Left lung (tissue), 10 donors: Measurements from ENCODE around the gene OR2V2. TPM values are rescaled to one million over a fixed set of nuclear protein-coding genes. Genes with fewer than 3 reads are reported as not detected.
"Not testable (repeated sequence)": the region's sequence is repeated elsewhere in the genome, so short reads cannot be mapped to it uniquely, and the experiment has no call there.

Experiments used
- ATAC-seq: fragments of 200-7000 bp; cut with Tn5 transposase; one replicate; pipeline ENCODE4 v1.9.1; 2020; ENCODE audit warnings: moderate library complexity
- DNase-seq, 4 donors: peaks; one replicate each; pipeline ENCODE4 v3.0.0-alpha.2; 2013 to 2020
- H3K27ac ChIP-seq, 2 donors: fragments of 200-600 bp; sonication (generic) in 1 of 2; one replicate each; pipeline versions ENCODE4 v1.5.0 to v1.8.0; 2020 to 2021
- H3K27me3 ChIP-seq, 2 donors: fragments of 200-600 bp; sonication (generic) in 1 of 2; one replicate each; pipeline versions ENCODE4 v1.5.0 to v1.8.0; 2020 to 2021
- H3K36me3 ChIP-seq, 2 donors: fragments of 200-600 bp; sonication (generic) in 1 of 2; one replicate each; pipeline versions ENCODE4 v1.5.0 to v1.8.0; 2020 to 2021
- H3K4me1 ChIP-seq, 2 donors: fragments of 200-600 bp; one replicate each; pipeline ENCODE4 v1.8.0; 2021
- H3K4me3 ChIP-seq, 2 donors: fragments of 200-600 bp; sonication (generic) in 1 of 2; one replicate each; pipeline versions ENCODE4 v1.5.0 to v1.8.0; 2020 to 2021; ENCODE audit warnings: mild to moderate bottlenecking in 1 of 2
- H3K9me3 ChIP-seq, 2 donors: fragments of 200-600 bp; sonication (generic) in 1 of 2; one replicate each; pipeline versions ENCODE4 v1.5.0 to v1.8.0; 2020 to 2021
- intact Hi-C, 2 donors: fragments of 100-400 bp; cut with DNase I; formaldehyde crosslinking; loops; one replicate each; pipeline versions ENCODE4 v1.11.2 to v1.14.2; 2022
- polyA plus RNA-seq, 6 donors: library from polyadenylated mRNA; unstranded; fragments of 120-200 nt; gene quantifications; one replicate each; pipeline ENCODE4 v1.2.1, GENCODE V29; 2013; ENCODE audit not compliant: insufficient read length in 6 of 6
- total RNA-seq, 2 donors: library from RNA; stranded (reverse); fragmentation: NEBNext Ultra II Directional; extraction: Animal tissue kit (Norgen Biotek cat#: 25700); gene quantifications; one replicate each; pipeline ENCODE4 v1.2.1, GENCODE V29; 2021
- TF ChIP-seq, protein P1 (sequence below), 2 donors: fragments of 200-600 bp; sonication (generic) in 1 of 2; IDR thresholded peaks; one replicate each; pipeline versions ENCODE4 v1.5.0 to v1.8.0; 2021; ENCODE audit warnings: antibody characterized with exemption in 2 of 2
- donor health status: DM: no; HTN: yes; CAD: no.
- donor health status: DM: no; HTN: no; CAD: no.

OR2V2 gene
- total and polyA plus RNA-seq, 8 donors, result 0.03 to 0.06 (median 0.04) TPM; not detected in 4

DNA sequence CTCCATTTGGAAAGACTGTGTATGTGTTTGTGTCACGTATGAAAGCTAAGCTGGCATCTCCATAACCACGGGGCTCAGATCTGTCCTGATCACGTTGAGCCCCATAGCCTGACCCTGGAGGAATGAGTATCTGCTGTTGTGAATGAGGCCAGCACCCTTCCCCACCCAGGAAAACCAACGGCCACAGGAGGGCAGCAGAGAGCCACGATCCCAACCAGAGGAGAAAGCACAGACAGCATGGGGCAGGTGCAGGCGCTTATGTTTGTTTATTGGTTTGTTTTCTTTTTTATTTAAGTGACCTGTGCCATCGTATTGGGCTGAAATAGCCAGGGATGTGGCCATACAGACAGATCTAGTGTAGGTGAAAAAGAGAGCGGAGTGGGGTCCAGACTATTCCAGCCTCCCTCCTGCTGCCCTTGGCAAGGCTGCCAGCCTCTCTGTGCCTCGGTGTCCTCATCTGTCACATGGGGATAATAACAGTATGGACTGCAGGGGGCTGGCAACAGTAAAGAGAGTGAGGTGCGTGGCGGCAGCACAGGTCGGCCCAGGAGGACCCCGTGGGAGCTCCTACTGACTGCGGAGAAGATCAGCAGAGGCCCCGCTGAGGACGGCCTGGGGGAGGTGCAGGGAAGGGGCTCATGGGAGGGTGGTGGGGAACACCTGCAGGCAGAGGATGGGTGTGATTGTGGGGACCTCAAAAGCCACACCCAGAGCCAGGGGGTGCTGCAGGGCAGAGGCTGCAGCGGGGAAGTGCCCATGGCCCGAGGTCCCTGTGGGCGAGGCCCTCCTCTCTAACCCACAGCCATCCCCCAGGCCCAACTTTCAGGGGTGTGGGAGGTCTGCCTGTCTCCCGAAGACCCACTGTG is 12.1 kb downstream of the OR2V2 start:
- DNase-seq (peak; percentile 49 to 94 (median 77)), ATAC-seq (peak; percentile 97)
- TF ChIP-seq, protein P1, sequence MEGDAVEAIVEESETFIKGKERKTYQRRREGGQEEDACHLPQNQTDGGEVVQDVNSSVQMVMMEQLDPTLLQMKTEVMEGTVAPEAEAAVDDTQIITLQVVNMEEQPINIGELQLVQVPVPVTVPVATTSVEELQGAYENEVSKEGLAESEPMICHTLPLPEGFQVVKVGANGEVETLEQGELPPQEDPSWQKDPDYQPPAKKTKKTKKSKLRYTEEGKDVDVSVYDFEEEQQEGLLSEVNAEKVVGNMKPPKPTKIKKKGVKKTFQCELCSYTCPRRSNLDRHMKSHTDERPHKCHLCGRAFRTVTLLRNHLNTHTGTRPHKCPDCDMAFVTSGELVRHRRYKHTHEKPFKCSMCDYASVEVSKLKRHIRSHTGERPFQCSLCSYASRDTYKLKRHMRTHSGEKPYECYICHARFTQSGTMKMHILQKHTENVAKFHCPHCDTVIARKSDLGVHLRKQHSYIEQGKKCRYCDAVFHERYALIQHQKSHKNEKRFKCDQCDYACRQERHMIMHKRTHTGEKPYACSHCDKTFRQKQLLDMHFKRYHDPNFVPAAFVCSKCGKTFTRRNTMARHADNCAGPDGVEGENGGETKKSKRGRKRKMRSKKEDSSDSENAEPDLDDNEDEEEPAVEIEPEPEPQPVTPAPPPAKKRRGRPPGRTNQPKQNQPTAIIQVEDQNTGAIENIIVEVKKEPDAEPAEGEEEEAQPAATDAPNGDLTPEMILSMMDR (IDR thresholded peaks at IDR 0.05), result peak; percentile 83 to 92
- Histone ChIP-seq H3K9me3 (no peaks in the 10 kb centered on the region), H3K4me3 (no peak overlapping the region), H3K27me3 (peaks cover 2 to 17% of the 10 kb centered on the region in 2 donors), H3K36me3 (no peaks in the 10 kb centered on the region), H3K4me1 (peaks cover 0 to 6% of the 10 kb centered on the region in 2 donors), H3K27ac (peak overlapping the region in 1 of 2 donors; percentile 71)
- intact Hi-C loops, result no loop called here

DNA sequence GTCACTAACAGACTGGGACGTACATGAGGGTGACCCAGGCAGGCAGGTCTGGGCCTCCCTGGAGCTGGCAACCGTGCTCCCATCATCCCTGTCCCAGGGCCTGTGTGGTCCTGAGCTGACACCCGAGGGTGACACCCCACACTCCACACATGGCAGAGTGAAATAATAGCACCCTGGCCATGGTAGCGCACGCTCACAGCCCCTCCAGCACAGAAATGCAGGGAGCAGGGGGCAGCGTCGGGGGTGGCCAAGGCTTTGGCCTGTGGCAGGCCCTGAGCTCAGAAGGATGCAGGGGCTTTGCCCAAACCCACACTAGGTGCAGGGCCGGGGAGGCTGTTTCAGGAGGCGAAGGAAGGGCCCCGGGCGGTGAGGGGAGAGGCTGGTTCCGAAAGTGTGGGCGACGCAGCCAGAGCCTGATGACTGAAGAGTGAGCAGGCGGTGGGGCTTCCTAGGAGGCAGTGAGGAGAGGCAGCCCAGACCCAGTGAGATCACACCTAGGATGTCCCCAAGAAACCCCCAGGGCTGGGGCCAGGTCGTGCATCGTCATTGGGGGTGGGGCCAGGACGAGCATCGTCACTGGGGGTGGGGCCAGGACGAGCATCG is 12.9 kb downstream of the OR2V2 start:
- H3K4me1 ChIP-seq, result peaks cover 0 to 6% of the 10 kb centered on the region in 2 donors
- TF ChIP-seq, protein P1 (IDR thresholded peaks at IDR 0.05), result no peak
- H3K27me3 ChIP-seq, result peaks cover 5 to 25% of the 10 kb centered on the region in 2 donors
- H3K4me3 ChIP-seq, result peak overlapping the region in 1 of 2 donors; percentile 25
- peak overlapping the region in 1 of 2 donors; percentile 71 for H3K27ac ChIP-seq
- intact Hi-C loops, result no loop called here
- no peaks in the 10 kb centered on the region for H3K36me3 ChIP-seq
- ATAC-seq (peak; percentile 9), DNase-seq (peak in 1 of 4 donors; percentile 82)
- H3K9me3 ChIP-seq, result no peaks in the 10 kb centered on the region

DNA sequence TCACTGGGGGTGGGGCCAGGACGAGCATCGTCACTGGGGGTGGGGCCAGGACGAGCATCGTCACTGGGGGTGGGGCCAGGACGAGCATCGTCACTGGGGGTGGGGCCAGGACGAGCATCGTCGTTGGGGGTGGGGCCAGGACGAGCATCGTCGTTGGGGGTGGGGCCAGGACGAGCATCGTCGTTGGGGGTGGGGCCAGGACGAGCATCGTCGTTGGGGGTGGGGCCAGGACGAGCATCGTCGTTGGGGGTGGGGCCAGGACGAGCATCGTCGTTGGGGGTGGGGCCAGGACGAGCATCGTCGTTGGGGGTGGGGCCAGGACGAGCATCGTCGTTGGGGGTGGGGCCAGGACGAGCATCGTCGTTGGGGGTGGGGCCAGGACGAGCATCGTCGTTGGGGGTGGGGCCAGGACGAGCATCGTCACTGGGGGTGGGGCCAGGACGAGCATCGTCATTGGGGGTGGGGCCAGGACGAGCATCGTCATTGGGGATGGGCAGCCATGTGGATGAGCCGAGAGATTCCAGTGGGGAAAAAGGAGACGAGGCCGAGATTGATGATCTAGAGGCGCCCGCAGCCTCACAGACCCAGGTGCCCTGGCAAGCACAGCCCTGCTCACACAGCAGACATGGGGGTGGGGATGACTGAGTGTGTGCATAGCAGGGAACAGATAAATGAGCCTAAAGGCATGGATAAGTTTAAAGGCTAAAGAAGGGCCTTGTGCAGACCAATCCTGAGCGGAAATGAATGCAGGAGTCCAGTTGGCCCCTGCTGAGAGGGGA is 13.6 kb downstream of the OR2V2 start:
- H3K36me3 ChIP-seq, DNase-seq, H3K4me1 ChIP-seq, ATAC-seq, H3K27ac ChIP-seq, H3K9me3 ChIP-seq, intact Hi-C loops: not testable (repeated sequence)
- peaks cover 5 to 32% of the 10 kb centered on the region in 2 donors for H3K27me3 ChIP-seq
- H3K4me3 ChIP-seq, result peak overlapping the region in 1 of 2 donors; percentile 25

DNA sequence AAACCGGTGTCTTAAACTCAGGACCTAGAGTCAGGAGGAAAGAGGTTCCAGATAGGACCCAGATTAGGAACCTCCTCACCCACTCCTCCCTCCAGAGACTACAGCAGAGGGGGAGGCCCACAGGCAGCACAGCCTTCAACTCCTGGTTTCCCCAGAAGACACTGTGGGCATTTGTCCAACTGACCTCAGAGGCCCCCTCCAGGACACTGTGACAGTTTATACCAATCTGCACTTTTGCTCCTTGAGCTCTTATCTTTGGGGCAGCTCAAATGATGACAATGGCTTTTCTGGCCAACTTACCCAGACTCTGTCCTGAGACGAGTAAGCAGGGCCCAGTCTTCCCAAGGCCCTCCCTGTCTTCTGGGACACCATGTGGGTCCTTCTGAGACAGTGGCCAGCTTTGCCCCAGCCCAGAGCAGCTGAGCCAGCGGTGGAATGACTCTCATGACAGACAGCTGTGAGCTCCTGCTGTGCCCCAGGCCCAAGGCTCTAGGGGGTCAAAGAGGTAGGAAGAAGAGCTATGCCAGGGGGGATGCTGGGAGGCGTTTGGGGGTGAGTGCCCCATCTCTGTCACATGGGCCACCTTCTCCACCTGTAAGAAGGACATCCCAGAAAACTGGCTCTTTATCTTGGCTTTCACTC is 14.3 kb downstream of the OR2V2 start:
- peaks cover 5 to 39% of the 10 kb centered on the region in 2 donors for H3K27me3 ChIP-seq
- TF ChIP-seq, protein P1 (IDR thresholded peaks at IDR 0.05), result no peak
- no peak overlapping the region for H3K4me3 ChIP-seq
- no peaks in the 10 kb centered on the region for H3K9me3 ChIP-seq
- ATAC-seq (no peak), DNase-seq (no peak)
- H3K36me3 ChIP-seq, result no peaks in the 10 kb centered on the region
- no peak overlapping the region for H3K27ac ChIP-seq
- peaks cover 0 to 6% of the 10 kb centered on the region in 2 donors for H3K4me1 ChIP-seq
- intact Hi-C loops, result no loop called here

DNA sequence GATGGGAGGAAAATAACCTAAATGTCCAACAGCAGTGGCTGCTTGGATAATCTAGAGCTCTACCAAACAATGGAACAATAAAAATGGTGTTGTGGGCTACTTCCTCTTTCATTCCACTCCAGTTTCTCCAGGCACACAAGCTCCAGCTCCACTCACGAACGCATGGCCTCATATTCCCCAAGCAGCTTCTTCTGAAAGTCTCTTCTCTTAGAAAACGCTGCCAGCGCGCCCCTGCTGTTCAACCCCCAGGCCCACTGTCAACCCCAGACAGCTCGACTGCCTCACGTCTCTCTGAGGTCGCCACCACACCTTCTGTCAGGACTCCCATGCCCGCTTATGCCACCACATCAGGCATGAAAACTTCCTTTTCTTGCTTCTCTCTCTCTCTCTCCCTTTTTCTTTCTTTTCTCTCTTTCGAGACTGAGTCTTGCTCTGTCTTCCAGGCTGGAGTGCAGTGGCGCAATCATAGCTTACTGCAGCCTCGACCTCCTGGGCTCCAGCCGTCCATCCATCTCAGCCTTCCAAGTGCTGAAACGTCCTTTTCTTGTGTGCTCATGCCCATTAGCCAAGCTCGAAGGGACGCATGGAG is 16.2 kb downstream of the OR2V2 start:
- no peak for DNase-seq
- Histone ChIP-seq H3K36me3 (no peaks in the 10 kb centered on the region), H3K27me3 (peaks cover 22 to 58% of the 10 kb centered on the region in 2 donors), H3K27ac (no peak overlapping the region), H3K4me3 (no peak overlapping the region), H3K4me1 (peaks cover 0 to 6% of the 10 kb centered on the region in 2 donors), H3K9me3 (no peaks in the 10 kb centered on the region)
- intact Hi-C loops, result no loop called here
- ATAC-seq, result no peak
- TF ChIP-seq, protein P1 (IDR thresholded peaks at IDR 0.05), result no peak
